WTC11 (cell line): ENCODE data around the gene SHQ1. TPM values are rescaled to one million over a fixed set of nuclear protein-coding genes. Genes with fewer than 3 reads are reported as not detected.

Experiments used
- ATAC-seq: fragments of 200-7000 bp; cut with Tn5 transposase; 2 replicates; pipeline ENCODE4 v1.10.0; 2021; ENCODE audit warnings: mild to moderate bottlenecking, moderate library complexity
- CTCF ChIA-PET: fragments of 300-600 bp; sonication (Branson Sonifier 250); formaldehyde crosslinking; loops from one replicate; lab custom pipeline; 2021; ENCODE audit warnings: antibody characterized with exemption; lab: Charles Lee
- POLR2A ChIA-PET: fragments of 350-600 bp; sonication (Branson Sonifier 250); formaldehyde crosslinking; loops from one replicate; lab custom pipeline; 2021; ENCODE audit warnings: antibody characterized with exemption; lab: Charles Lee
- DNase-seq: peaks from one replicate; pipeline ENCODE4 v3.0.0; 2021; ENCODE audit warnings: low spot score
- H3K27ac Mint-ChIP-seq: 2 replicates; pipeline ENCODE4 v1.8.0; 2021; ENCODE audit warnings: mixed read lengths
- H3K27me3 Mint-ChIP-seq: 2 replicates; pipeline ENCODE4 v1.8.0; 2021; ENCODE audit warnings: low read depth, mild to moderate bottlenecking, moderate library complexity, mixed read lengths
- H3K36me3 Mint-ChIP-seq: 2 replicates; pipeline ENCODE4 v1.8.0; 2021; ENCODE audit warnings: mixed read lengths
- H3K4me1 Mint-ChIP-seq: 2 replicates; pipeline ENCODE4 v1.8.0; 2022; ENCODE audit warnings: mixed read lengths
- H3K4me3 Mint-ChIP-seq: 2 replicates; pipeline ENCODE4 v1.8.0; 2021; ENCODE audit warnings: mild to moderate bottlenecking, moderate library complexity, mixed read lengths
- H3K9me3 Mint-ChIP-seq: 2 replicates; pipeline ENCODE4 v1.8.0; 2021; ENCODE audit warnings: mixed read lengths
- ATF1 ChIP-seq: sonication (generic); formaldehyde crosslinking; IDR thresholded peaks from 2 replicates; pipeline ENCODE4 v1.8.1; 2023; ENCODE audit warnings: mild to moderate bottlenecking, moderate library complexity, missing genetic modification reagents
- CREM ChIP-seq: sonication (generic); formaldehyde crosslinking; IDR thresholded peaks from 2 replicates; pipeline ENCODE4 v1.8.1; 2022; ENCODE audit warnings: mild to moderate bottlenecking, missing genetic modification reagents, moderate library complexity
- EMX1 ChIP-seq: fragments of 250-450 bp; sonication (Bioruptor Pico); IDR thresholded peaks from 2 replicates; pipeline ENCODE4 v1.8.0; 2021; ENCODE audit warnings: mild to moderate bottlenecking
- ETV6 ChIP-seq: sonication (generic); formaldehyde crosslinking; IDR thresholded peaks from 2 replicates; pipeline ENCODE4 v1.8.1; 2022; ENCODE audit warnings: mild to moderate bottlenecking, missing genetic modification reagents
- IRF2 ChIP-seq: sonication (generic); formaldehyde crosslinking; IDR thresholded peaks from 2 replicates; pipeline ENCODE4 v1.8.0; 2022; ENCODE audit warnings: low read depth, missing genetic modification reagents, borderline replicate concordance
- NR1H2 ChIP-seq: sonication (generic); formaldehyde crosslinking; IDR thresholded peaks from 2 replicates; pipeline ENCODE4 v1.9.0; 2021; ENCODE audit warnings: mild to moderate bottlenecking, moderate library complexity, missing genetic modification reagents
- NR3C1 ChIP-seq: sonication (generic); formaldehyde crosslinking; conservative IDR thresholded peaks from 2 replicates; pipeline ENCODE4 v1.8.1; 2023; ENCODE audit warnings: low read depth, mild to moderate bottlenecking, missing genetic modification reagents
- SMAD3 ChIP-seq: sonication (generic); formaldehyde crosslinking; IDR thresholded peaks from 2 replicates; pipeline ENCODE4 v1.8.0; 2022; ENCODE audit warnings: missing genetic modification reagents, mild to moderate bottlenecking, borderline replicate concordance
- ZNF138 ChIP-seq: sonication (generic); formaldehyde crosslinking; conservative IDR thresholded peaks from 2 replicates; pipeline ENCODE4 v1.8.1; 2022; ENCODE audit warnings: mild to moderate bottlenecking, moderate library complexity, missing genetic modification reagents
- ZNF671 ChIP-seq: fragments of 250-450 bp; sonication (Bioruptor Pico); IDR thresholded peaks from 2 replicates; pipeline ENCODE4 v1.8.0; 2021; ENCODE audit warnings: mild to moderate bottlenecking
- total RNA-seq: library from RNA; stranded (reverse); gene quantifications from 3 replicates; pipeline ENCODE4 v1.2.3, GENCODE V29; 2021
- TF ChIP-seq, protein P1 (sequence below): fragments of 250-450 bp; sonication (Bioruptor Pico); IDR thresholded peaks from 2 replicates; pipeline ENCODE4 v1.9.0; 2021; ENCODE audit warnings: mild to moderate bottlenecking, borderline replicate concordance
- TF ChIP-seq, protein P2 (sequence below): sonication (generic); formaldehyde crosslinking; conservative IDR thresholded peaks from 2 replicates; pipeline ENCODE4 v1.8.1; 2022; ENCODE audit warnings: mild to moderate bottlenecking, missing genetic modification reagents
- TF ChIP-seq, protein P3 (sequence below): fragments of 250-450 bp; sonication (Bioruptor Pico); conservative IDR thresholded peaks from 2 replicates; pipeline ENCODE4 v1.9.0; 2021; ENCODE audit warnings: mild to moderate bottlenecking
- TF ChIP-seq, protein P4 (sequence below): sonication (generic); formaldehyde crosslinking; IDR thresholded peaks from 2 replicates; pipeline ENCODE4 v1.8.0; 2023; ENCODE audit warnings: missing genetic modification reagents
- TF ChIP-seq, protein P5 (sequence below): sonication (generic); formaldehyde crosslinking; IDR thresholded peaks from 2 replicates; pipeline ENCODE4 v1.8.0; 2022; ENCODE audit warnings: mild to moderate bottlenecking, missing genetic modification reagents
- TF ChIP-seq, protein P6 (sequence below): sonication (generic); formaldehyde crosslinking; IDR thresholded peaks from 2 replicates; pipeline ENCODE4 v1.8.0; 2022; ENCODE audit warnings: mild to moderate bottlenecking, missing genetic modification reagents
- TF ChIP-seq, protein P7 (sequence below): sonication (generic); formaldehyde crosslinking; IDR thresholded peaks from 2 replicates; pipeline ENCODE4 v1.8.0; 2023; ENCODE audit warnings: mild to moderate bottlenecking, missing genetic modification reagents
- TF ChIP-seq, protein P8 (sequence below): fragments of 250-450 bp; sonication (Bioruptor Pico); IDR thresholded peaks from 2 replicates; pipeline ENCODE4 v2.1.2; 2022; ENCODE audit warnings: mild to moderate bottlenecking, moderate library complexity
- TF ChIP-seq, protein P9 (sequence below): sonication (generic); formaldehyde crosslinking; IDR thresholded peaks from 2 replicates; pipeline ENCODE4 v1.8.1; 2023; ENCODE audit warnings: mild to moderate bottlenecking, missing genetic modification reagents

The SHQ1 gene
- total RNA-seq, 1 experiment from 2014 or later, result 29.1 TPM

DNA sequence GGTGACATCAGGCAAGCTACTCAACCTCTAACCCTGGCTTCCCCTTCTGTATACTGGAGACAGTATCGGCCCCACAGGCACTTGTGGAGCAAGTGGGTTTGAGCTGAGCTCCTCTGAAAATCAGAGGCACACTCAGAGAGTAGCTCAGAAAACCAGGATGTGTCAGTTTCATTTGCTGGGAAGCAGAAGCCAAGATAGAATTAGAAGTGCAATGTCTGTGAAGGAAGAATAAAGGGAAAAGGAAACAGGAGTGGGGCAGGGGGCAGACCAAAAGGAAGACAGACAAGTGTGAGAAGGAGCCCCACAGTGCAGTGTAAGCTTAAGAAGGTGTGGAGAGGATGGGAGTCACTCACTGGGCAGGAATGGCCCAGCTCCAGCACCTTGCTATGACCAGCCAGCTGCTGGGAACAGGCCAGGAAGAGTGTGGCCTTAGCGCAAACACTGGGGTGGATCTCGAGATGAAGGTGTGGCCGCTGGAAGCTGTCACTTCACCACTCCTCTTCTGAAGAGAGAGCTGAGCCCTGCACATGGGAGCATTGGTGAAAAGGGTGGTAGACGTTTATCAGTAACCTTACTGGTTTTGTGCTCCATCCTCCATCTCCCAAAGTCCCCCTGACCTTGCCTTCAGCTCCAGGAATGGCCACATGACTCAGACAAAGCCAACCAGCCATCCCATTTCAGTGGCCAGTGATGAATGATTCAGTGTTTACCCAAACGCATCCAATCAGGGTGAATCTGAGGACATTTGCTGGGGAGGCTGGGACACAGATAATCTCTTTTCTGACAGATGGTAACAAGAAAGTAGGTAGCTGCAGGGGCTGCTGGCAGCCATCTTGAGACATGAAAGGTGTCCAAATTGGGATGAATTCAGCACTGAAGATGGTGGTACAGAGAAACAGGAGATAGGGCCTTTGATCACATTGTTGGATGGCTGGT lies 108.4 kb downstream of the SHQ1 start:
- no peak for DNase-seq
- Mint-ChIP-seq H3K36me3 (peaks cover 4% of the 10 kb centered on the region), H3K27ac (no peak overlapping the region), H3K4me1 (peaks cover 28% of the 10 kb centered on the region), H3K4me3 (peak overlapping the region; percentile 66), H3K9me3 (peaks cover 4% of the 10 kb centered on the region), H3K27me3 (peaks cover 30% of the 10 kb centered on the region)
- no peak for ATAC-seq
- POLR2A ChIA-PET, result no interaction called here
- TF ChIP-seq ZNF138 (CRISPR knock-in tag) (no peak), CREM (CRISPR knock-in tag) (no peak), EMX1 (CRISPR knock-in tag) (no peak), ZNF671 (CRISPR knock-in tag) (no peak), ATF1 (CRISPR knock-in tag) (no peak), IRF2 (no peak), ETV6 (CRISPR knock-in tag) (no peak), NR1H2 (CRISPR knock-in tag) (no peak), NR3C1 (CRISPR knock-in tag) (no peak), SMAD3 (CRISPR knock-in tag) (no peak)
- TF ChIP-seq, protein P1, sequence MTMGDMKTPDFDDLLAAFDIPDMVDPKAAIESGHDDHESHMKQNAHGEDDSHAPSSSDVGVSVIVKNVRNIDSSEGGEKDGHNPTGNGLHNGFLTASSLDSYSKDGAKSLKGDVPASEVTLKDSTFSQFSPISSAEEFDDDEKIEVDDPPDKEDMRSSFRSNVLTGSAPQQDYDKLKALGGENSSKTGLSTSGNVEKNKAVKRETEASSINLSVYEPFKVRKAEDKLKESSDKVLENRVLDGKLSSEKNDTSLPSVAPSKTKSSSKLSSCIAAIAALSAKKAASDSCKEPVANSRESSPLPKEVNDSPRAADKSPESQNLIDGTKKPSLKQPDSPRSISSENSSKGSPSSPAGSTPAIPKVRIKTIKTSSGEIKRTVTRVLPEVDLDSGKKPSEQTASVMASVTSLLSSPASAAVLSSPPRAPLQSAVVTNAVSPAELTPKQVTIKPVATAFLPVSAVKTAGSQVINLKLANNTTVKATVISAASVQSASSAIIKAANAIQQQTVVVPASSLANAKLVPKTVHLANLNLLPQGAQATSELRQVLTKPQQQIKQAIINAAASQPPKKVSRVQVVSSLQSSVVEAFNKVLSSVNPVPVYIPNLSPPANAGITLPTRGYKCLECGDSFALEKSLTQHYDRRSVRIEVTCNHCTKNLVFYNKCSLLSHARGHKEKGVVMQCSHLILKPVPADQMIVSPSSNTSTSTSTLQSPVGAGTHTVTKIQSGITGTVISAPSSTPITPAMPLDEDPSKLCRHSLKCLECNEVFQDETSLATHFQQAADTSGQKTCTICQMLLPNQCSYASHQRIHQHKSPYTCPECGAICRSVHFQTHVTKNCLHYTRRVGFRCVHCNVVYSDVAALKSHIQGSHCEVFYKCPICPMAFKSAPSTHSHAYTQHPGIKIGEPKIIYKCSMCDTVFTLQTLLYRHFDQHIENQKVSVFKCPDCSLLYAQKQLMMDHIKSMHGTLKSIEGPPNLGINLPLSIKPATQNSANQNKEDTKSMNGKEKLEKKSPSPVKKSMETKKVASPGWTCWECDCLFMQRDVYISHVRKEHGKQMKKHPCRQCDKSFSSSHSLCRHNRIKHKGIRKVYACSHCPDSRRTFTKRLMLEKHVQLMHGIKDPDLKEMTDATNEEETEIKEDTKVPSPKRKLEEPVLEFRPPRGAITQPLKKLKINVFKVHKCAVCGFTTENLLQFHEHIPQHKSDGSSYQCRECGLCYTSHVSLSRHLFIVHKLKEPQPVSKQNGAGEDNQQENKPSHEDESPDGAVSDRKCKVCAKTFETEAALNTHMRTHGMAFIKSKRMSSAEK (CRISPR knock-in tag), result no peak
- TF ChIP-seq, protein P2, sequence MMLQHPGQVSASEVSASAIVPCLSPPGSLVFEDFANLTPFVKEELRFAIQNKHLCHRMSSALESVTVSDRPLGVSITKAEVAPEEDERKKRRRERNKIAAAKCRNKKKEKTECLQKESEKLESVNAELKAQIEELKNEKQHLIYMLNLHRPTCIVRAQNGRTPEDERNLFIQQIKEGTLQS (CRISPR knock-in tag), result no peak
- TF ChIP-seq, protein P3, sequence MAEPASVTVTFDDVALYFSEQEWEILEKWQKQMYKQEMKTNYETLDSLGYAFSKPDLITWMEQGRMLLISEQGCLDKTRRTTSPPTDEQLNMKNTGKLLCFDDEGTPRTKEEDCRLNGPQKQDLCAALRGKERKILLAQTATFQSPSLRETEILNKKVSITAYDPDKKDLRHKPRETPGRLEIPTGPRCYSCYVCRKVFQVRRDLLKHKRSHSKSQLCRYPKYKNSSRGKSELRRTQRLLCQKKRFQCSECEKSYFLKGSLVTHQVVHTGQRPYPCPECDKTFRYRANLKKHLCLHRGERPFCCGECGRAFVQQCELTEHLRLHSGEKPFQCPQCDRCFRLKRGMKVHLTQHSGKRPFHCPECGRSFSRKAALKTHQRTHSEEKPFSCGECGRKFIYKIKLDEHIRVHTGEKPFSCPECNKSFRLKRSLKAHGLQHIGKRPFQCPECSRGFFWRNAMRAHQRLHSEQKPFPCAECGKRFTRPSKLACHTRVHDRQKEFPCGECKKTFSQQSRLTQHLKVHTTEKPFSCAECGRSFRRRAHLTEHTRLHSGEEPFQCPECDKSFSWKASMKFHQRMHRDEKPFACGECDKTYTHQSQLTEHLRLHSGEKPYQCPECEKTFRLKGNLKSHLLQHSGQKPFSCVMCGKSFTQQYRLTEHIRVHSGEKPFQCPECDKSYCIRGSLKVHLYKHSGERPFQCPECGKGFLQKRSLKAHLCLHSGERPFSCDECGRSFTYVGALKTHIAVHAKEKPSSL (CRISPR knock-in tag), result no peak
- TF ChIP-seq, protein P4, sequence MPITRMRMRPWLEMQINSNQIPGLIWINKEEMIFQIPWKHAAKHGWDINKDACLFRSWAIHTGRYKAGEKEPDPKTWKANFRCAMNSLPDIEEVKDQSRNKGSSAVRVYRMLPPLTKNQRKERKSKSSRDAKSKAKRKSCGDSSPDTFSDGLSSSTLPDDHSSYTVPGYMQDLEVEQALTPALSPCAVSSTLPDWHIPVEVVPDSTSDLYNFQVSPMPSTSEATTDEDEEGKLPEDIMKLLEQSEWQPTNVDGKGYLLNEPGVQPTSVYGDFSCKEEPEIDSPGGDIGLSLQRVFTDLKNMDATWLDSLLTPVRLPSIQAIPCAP, result no peak
- TF ChIP-seq, protein P5, sequence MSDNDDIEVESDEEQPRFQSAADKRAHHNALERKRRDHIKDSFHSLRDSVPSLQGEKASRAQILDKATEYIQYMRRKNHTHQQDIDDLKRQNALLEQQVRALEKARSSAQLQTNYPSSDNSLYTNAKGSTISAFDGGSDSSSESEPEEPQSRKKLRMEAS (CRISPR knock-in tag), result no peak
- TF ChIP-seq, protein P6, sequence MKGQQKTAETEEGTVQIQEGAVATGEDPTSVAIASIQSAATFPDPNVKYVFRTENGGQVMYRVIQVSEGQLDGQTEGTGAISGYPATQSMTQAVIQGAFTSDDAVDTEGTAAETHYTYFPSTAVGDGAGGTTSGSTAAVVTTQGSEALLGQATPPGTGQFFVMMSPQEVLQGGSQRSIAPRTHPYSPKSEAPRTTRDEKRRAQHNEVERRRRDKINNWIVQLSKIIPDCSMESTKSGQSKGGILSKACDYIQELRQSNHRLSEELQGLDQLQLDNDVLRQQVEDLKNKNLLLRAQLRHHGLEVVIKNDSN, result no peak
- TF ChIP-seq, protein P7, sequence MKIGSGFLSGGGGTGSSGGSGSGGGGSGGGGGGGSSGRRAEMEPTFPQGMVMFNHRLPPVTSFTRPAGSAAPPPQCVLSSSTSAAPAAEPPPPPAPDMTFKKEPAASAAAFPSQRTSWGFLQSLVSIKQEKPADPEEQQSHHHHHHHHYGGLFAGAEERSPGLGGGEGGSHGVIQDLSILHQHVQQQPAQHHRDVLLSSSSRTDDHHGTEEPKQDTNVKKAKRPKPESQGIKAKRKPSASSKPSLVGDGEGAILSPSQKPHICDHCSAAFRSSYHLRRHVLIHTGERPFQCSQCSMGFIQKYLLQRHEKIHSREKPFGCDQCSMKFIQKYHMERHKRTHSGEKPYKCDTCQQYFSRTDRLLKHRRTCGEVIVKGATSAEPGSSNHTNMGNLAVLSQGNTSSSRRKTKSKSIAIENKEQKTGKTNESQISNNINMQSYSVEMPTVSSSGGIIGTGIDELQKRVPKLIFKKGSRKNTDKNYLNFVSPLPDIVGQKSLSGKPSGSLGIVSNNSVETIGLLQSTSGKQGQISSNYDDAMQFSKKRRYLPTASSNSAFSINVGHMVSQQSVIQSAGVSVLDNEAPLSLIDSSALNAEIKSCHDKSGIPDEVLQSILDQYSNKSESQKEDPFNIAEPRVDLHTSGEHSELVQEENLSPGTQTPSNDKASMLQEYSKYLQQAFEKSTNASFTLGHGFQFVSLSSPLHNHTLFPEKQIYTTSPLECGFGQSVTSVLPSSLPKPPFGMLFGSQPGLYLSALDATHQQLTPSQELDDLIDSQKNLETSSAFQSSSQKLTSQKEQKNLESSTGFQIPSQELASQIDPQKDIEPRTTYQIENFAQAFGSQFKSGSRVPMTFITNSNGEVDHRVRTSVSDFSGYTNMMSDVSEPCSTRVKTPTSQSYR (CRISPR knock-in tag), result no peak
- TF ChIP-seq, protein P8, sequence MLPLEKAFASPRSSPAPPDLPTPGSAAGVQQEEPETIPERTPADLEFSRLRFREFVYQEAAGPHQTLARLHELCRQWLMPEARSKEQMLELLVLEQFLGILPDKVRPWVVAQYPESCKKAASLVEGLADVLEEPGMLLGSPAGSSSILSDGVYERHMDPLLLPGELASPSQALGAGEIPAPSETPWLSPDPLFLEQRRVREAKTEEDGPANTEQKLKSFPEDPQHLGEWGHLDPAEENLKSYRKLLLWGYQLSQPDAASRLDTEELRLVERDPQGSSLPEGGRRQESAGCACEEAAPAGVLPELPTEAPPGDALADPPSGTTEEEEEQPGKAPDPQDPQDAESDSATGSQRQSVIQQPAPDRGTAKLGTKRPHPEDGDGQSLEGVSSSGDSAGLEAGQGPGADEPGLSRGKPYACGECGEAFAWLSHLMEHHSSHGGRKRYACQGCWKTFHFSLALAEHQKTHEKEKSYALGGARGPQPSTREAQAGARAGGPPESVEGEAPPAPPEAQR (CRISPR knock-in tag), result no peak
- TF ChIP-seq, protein P9, sequence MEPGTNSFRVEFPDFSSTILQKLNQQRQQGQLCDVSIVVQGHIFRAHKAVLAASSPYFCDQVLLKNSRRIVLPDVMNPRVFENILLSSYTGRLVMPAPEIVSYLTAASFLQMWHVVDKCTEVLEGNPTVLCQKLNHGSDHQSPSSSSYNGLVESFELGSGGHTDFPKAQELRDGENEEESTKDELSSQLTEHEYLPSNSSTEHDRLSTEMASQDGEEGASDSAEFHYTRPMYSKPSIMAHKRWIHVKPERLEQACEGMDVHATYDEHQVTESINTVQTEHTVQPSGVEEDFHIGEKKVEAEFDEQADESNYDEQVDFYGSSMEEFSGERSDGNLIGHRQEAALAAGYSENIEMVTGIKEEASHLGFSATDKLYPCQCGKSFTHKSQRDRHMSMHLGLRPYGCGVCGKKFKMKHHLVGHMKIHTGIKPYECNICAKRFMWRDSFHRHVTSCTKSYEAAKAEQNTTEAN (CRISPR knock-in tag), result no peak
- CTCF ChIA-PET, result interaction anchor here (1.4 to 2.2 kb wide), 4 partner anchors 42 to 83 kb away, joined by 3 to 14 read pairs (median 8); no protein-coding TSS in a partner anchor
